ENCODE data around the gene SLC17A8.

The SLC17A8 gene

DNA sequence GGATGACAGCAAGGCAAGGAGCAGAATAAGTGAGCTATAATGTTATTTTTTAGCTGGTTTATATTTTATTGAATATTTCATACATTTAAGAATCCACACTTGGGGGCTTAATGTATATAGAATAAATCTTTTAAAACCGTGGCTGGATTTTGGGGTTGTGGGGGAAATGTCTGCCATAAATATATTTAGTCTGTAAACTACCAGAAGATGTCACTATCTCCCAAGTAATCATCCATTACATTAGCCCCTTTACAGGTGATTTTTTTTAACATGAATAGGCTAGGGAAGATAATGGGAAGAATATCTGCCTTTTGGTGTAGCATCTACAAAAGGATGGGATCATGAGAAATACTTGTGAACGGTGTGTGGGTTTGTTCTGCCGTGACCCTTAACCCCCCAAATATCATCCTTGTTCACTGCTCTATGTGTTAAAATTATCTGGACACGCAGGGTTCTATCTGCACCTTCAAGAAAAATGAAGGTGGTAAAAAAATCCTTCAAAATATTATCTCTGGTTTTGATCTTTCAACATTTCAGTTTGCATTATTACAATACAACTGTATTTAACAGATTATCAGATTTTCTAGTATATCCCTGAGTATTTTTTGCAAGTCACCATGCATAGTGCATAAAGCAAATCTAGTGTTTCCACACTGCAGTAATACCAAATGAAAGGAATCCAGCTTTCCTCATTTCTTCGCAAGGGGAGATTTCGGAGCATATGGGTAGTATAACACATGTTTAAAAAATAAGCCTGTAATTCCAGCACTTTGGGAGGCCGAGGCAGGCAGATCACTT, 8.0 kb upstream of the SLC17A8 start:
- no peak overlapping the region for H3K4me3 Mint-ChIP-seq
- no peaks in the 10 kb centered on the region for H3K9me3 Mint-ChIP-seq
- no peaks in the 10 kb centered on the region for H3K36me3 Mint-ChIP-seq
- H3K27ac Mint-ChIP-seq = no peak overlapping the region
- H3K27me3 Mint-ChIP-seq = no peaks in the 10 kb centered on the region
- no peaks in the 10 kb centered on the region for H3K4me1 Mint-ChIP-seq

DNA sequence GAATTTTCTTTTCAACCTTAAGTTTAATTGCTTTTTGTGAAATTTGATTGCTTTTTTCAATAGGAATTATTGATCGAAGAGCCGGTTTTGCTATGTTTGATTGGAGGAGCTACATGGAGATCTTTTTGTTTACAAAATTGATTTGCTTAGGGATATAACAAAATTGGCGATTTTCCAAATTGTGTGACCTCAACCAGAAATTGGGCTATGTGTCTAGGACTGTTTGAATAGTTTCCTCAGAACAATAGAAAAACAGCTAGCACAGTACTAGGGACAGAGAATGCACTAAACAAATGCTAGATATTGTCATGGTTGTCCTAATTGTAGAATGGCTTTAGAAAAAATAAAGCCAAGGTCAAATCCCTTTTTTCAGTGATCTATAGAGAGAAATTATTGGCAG, 2.4 kb downstream of the SLC17A8 start:
- Mint-ChIP-seq H3K27me3 (peaks cover 9% of the 10 kb centered on the region), H3K9me3 (no peaks in the 10 kb centered on the region), H3K4me3 (no peak overlapping the region), H3K4me1 (no peaks in the 10 kb centered on the region), H3K36me3 (no peaks in the 10 kb centered on the region), H3K27ac (no peak overlapping the region)

DNA sequence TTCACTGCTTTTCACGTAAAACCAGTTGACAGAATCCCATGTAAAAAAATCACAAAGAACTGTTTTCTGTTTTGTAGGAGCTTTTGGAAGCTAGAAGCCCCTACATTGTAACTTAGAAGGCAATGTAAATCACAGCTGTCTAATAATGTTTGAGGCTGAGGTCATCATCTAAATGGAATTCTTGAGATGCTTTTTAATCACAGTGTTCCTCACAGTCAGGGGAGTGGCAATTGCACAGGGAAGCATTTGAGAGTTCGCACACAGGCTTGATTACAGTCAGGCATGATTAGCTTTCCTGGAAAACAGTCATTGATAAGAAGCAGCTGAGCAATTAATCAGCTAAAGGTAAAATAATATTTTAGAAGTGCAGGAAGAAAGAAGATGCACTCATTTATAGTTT, 2.9 kb downstream of the SLC17A8 start:
- no peaks in the 10 kb centered on the region for H3K4me1 Mint-ChIP-seq
- H3K36me3 Mint-ChIP-seq = no peaks in the 10 kb centered on the region
- no peak overlapping the region for H3K27ac Mint-ChIP-seq
- H3K4me3 Mint-ChIP-seq = no peak overlapping the region
- no peaks in the 10 kb centered on the region for H3K9me3 Mint-ChIP-seq
- H3K27me3 Mint-ChIP-seq = peaks cover 9% of the 10 kb centered on the region

DNA sequence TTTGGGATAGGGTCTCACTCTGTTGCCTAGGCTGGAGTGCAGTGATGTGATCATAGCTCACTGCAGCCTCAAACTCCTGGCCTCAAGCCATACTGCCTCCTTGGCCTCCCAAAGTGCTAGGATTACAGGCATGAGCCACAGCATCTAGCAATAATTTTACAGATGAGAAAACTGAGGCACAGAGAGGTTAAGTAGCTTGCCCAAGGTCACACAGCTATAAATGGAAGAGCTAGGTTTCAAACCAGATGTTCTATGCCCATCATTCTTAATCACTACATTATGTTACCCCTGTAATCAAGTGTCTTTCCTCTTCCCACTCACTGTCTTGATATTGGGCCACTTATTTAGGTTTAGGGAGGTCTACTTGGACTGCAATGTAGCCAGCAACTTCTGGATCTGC, 3.6 kb downstream of the SLC17A8 start:
- Mint-ChIP-seq H3K27ac (no peak overlapping the region), H3K36me3 (no peaks in the 10 kb centered on the region), H3K4me1 (no peaks in the 10 kb centered on the region), H3K27me3 (peaks cover 9% of the 10 kb centered on the region), H3K9me3 (no peaks in the 10 kb centered on the region), H3K4me3 (no peak overlapping the region)

DNA sequence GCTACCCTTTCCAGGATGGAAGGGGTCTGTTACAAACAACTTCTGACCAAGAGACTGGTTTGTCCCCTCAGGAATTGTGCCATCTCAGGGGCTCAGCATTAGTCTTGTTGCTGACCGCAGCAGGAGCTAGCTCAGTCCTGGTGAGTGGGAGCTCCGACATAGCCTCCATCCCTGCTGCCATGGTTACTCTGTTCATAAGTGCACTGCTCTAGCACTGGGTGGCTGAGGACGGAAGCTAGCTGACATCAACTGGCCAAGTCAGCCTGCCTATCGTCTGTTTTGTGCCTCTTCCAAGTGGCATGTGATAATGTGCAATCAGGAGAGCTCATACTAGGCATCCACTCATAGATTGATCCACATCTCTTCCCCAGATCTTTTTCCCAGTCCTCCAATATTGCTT, 7.5 kb downstream of the SLC17A8 start:
- H3K9me3 Mint-ChIP-seq = no peaks in the 10 kb centered on the region
- H3K36me3 Mint-ChIP-seq = no peaks in the 10 kb centered on the region
- no peaks in the 10 kb centered on the region for H3K4me1 Mint-ChIP-seq

DNA sequence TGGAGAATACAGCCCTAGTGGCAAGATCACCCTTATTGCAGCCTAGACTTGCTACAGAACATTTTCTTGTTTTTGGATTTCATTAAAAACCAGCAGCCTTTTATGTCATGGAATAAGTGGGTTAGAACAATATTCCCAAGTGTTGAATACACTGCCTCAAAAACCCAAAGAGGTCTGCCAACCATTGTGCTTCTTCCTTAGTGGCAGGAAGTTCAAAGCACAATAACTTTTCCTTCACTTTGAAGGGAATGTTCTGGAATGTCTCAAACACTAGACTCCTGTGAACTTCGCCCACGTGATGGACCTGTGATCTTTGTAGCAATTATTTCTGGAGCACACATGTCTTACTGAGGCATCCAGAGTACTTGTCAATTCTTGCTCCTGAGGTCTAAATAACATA, 8.5 kb downstream of the SLC17A8 start:
- H3K4me1 Mint-ChIP-seq = no peaks in the 10 kb centered on the region
- peaks cover 10% of the 10 kb centered on the region for H3K27me3 Mint-ChIP-seq
- peaks cover 4% of the 10 kb centered on the region for H3K9me3 Mint-ChIP-seq
- H3K27ac Mint-ChIP-seq = no peak overlapping the region
- H3K36me3 Mint-ChIP-seq = no peaks in the 10 kb centered on the region
- no peak overlapping the region for H3K4me3 Mint-ChIP-seq

More for the DNA sequence above, 7.5 kb downstream of the SLC17A8 start:
- Mint-ChIP-seq H3K4me3 (no peak overlapping the region), H3K27ac (no peak overlapping the region), H3K27me3 (peaks cover 10% of the 10 kb centered on the region)

DNA sequence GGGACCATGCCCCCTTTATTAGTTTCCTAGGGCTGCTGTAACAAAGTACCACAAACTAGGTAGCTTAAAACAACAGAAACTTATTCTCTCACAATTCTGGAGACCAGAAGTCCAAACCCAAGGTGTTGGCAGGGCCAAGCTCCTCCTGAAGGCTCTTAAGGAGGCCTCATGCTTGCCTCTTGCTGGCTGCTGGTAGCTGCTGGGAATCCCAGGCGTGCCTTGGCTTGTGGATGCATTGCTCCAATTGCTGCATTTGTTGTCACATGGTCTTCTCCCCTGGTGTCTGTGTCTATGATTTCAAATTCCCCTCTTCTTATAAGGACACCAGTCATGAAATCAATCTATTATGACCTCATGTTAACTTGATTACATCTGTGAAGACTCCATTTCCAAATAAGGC, 11.2 kb downstream of the SLC17A8 start:
- H3K4me1 Mint-ChIP-seq = no peaks in the 10 kb centered on the region
- no peak overlapping the region for H3K27ac Mint-ChIP-seq
- peaks cover 2% of the 10 kb centered on the region for H3K27me3 Mint-ChIP-seq
- no peaks in the 10 kb centered on the region for H3K36me3 Mint-ChIP-seq
- H3K9me3 Mint-ChIP-seq = peaks cover 4% of the 10 kb centered on the region
- no peak overlapping the region for H3K4me3 Mint-ChIP-seq

DNA sequence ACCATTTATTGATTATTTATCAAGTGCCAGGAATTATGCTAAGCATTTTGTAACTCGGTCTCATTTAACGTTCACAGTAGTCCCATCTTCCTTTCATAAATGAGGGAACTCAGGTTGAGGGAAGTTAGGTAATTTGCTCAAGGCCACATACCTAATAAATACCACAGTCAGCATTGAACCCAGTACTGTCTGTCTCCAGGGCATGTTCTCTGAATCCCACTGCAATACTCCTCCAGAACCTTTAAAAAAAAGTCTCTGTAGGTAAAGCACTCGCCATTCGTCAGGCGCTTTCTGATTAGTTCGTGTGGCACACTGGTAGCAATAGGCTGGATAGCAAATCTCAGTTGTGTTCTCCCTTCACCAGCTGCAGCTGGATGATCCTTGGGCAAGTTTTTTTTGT, 14.3 kb downstream of the SLC17A8 start:
- H3K36me3 Mint-ChIP-seq = no peaks in the 10 kb centered on the region
- H3K9me3 Mint-ChIP-seq = peaks cover 4% of the 10 kb centered on the region
- no peak overlapping the region for H3K27ac Mint-ChIP-seq
- no peaks in the 10 kb centered on the region for H3K4me1 Mint-ChIP-seq
- no peak overlapping the region for H3K4me3 Mint-ChIP-seq
- peaks cover 2% of the 10 kb centered on the region for H3K27me3 Mint-ChIP-seq

DNA sequence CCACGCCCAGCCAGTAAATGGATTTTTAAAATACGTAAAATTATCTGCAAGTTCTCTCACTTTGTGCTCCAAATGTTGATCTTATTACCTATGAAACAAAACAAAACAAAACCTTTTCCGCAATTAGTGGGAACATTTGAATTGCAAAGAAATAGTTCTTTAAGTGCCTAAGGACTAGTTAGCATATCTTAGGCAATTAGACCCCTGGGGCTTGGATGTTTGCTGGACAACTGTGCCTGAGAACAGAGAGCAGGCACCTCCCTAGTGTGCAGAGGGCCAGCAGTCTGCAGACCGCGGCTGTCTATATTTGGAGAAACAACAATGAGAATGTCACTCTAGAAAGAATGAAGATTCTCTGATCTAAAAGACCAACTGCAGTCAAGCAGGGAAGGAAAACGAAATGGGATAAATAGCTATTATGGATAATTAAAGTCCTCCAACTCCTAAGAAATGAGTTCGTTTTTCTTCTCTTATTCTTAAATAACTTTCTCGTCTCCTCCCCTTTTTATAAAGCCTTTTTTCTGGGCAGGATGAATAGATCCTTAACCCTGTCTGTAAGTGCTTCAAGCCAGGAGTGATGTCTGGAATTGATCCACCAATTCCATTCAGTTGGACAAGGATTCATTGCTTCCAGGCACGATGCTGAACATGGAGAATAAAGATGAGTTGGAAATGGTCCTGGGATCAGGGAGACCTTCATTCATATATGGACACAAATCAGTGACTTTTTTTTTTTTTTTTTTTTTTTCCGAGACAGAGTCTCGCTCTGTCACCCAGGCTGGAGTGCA, 16.2 kb downstream of the SLC17A8 start:
- no peak overlapping the region for H3K4me3 Mint-ChIP-seq

DNA sequence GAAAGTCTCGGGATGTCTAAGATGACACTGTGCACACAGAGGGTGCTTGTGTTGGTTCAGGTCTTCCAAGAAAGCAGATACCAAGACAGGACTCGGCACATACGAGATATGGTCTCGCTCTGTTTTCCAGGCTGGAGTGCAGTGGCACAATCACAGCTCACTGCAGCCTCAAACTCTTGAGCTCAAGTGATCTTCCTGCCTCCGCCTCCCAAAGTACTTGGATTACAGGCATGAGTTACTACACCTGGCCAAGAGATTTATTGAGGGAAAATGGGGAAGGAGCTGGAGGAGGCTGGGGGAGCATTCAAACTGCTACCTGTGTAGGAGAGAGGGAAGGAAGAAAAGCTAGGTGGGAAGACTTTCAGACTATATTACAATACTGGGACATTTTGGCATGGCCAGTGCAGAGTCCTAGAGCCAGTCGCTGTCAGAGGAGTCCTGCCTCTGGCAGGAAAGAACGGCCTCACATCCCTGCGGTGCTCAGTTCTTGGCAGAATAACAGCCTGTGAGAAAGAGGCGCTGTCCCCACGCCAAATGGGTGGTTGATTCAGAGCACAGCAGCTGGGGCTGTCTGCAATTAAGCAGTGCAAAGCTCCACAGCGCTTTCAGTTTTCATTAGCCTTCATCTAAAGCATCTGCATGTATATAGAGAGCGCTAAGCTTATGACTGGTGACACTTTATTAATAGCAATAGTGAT, 18.3 kb downstream of the SLC17A8 start:
- no peak overlapping the region for H3K4me3 Mint-ChIP-seq
- H3K9me3 Mint-ChIP-seq = no peaks in the 10 kb centered on the region
- no peaks in the 10 kb centered on the region for H3K27me3 Mint-ChIP-seq
- H3K27ac Mint-ChIP-seq = no peak overlapping the region
- H3K4me1 Mint-ChIP-seq = no peaks in the 10 kb centered on the region
- H3K36me3 Mint-ChIP-seq = no peaks in the 10 kb centered on the region

More for the DNA sequence above, 16.2 kb downstream of the SLC17A8 start:
- no peaks in the 10 kb centered on the region for H3K36me3 Mint-ChIP-seq
- peaks cover 2% of the 10 kb centered on the region for H3K27me3 Mint-ChIP-seq
- no peaks in the 10 kb centered on the region for H3K4me1 Mint-ChIP-seq
- H3K27ac Mint-ChIP-seq = no peak overlapping the region
- H3K9me3 Mint-ChIP-seq = peaks cover 4% of the 10 kb centered on the region

DNA sequence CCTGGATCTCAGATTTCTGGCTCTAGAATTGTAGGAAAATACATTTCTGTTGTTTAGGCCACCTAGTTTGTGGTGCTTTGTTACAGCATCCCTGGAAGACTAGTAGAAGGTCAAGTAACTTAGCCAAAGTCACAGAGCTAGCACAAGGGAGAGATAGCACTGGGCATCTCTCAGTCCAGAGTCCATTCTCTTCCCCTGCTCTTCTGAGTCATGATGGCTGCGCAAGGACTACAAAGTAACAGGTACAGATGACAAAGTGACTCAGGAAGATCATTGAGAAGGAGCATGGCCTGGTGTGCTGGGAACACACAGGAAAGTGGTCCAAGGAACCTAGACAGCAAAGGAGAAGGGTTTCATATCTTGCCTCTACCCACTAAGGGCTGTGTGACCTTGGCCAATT, 19.3 kb downstream of the SLC17A8 start:
- Mint-ChIP-seq H3K9me3 (no peaks in the 10 kb centered on the region), H3K27ac (no peak overlapping the region), H3K27me3 (no peaks in the 10 kb centered on the region), H3K4me3 (no peak overlapping the region), H3K36me3 (no peaks in the 10 kb centered on the region), H3K4me1 (no peaks in the 10 kb centered on the region)

DNA sequence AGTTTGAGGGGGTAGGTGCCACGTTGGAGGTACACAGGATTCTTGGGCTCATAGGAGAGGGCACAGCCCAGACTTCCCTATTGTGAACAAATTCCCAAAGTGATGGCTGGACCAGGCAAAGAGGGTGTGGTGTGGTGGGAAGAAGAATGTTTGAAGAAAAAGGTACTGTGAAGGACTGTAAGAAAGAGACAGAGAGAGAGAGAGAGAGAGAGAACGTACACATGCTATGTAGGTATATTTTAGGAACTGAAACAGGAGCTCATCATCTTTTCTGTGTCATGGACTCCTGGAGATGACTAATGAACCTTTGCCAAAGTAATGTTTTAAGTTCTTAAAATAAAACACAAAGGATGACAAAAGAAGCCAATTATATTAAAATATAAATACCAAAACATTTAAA, 24.5 kb downstream of the SLC17A8 start:
- Mint-ChIP-seq H3K4me1 (no peaks in the 10 kb centered on the region), H3K27ac (no peak overlapping the region), H3K9me3 (no peaks in the 10 kb centered on the region), H3K4me3 (no peak overlapping the region), H3K27me3 (no peaks in the 10 kb centered on the region), H3K36me3 (no peaks in the 10 kb centered on the region)

DNA sequence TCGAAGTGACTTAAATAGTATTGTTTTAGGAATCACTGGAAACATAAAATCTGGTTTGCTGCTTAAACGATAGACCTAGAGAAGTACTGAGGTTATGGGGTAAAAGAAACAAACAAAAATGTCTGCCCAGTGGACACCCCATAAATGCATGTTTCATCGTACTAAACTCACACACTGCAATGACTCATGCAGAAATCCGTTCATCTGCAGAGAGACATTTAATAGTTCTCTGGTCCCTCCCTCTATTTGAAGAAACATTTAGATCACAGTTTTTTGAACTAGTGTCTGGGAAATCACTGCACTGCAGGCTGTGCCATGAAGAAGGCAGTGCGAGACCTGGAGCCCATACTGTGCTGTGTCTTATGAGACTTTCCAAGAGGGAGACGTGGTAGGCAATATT, 25.5 kb downstream of the SLC17A8 start:
- Mint-ChIP-seq H3K27ac (no peak overlapping the region), H3K4me1 (no peaks in the 10 kb centered on the region), H3K4me3 (no peak overlapping the region), H3K27me3 (no peaks in the 10 kb centered on the region), H3K9me3 (no peaks in the 10 kb centered on the region), H3K36me3 (no peaks in the 10 kb centered on the region)

DNA sequence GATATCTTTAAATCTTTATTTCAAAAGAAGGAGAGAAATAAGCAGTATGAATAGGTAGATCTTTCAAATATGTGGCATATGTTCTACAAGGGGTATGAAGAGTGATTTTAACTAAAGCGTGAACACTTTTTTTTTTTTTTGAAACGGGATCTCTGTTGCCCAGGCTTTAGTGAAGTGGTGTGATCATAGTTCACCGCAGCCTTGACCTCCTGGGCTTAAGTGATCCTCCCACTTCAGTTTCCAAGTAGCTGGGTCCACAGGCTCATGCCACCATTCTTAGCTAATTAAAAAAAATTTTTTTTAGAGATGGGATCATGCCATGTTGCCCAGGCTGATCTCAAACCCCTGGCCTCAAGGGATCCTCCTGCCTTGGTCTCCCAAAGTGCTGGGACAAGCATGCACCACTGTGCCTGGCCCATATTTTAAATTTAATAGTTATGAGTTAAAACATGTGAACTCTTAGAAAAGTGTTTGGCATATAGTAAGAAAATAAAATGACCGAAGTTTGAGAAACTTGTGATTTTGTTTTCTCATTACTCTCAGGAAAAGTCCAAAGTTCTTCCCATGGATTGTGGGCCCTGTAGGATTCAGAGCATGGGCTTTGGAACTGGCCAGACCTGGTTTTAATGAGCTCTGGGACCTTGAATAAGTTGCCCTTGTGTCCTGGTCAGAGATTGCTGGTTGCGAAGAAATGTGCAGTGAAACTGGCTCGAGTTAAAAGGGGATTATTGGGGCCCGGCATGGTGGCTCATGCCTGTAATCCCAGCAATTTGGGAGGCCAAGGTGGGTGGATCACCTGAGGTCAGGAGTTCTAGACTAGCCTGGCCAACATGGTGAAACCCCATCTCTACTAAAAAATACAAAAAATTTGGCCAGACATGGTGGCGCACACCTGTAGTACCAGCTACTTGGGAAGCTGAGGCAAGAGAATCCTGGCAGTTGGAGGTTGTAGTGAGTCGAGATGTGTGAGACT, 27.0 kb downstream of the SLC17A8 start:
- Mint-ChIP-seq H3K4me3 (no peak overlapping the region), H3K4me1 (no peaks in the 10 kb centered on the region), H3K36me3 (no peaks in the 10 kb centered on the region), H3K27ac (no peak overlapping the region), H3K27me3 (no peaks in the 10 kb centered on the region), H3K9me3 (no peaks in the 10 kb centered on the region)

DNA sequence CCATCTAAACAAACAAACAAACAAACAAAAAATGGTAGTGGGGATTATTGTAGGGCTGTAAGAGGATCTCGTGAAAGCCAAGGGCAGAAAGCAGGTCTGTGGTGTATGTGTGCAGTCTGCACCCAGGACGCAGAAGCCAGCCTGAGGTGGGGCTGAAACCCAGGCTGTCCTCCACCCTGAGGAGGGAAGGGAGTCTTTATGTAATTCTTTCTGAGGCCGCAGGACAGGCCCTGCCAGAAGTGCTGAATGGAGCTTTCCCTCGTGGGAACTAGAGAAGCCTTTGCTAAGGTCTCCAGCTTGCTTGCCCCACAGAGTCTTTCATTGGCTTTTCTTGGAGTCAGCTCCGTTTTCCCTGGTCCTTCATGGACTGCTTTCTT, 27.7 kb downstream of the SLC17A8 start:
- H3K27me3 Mint-ChIP-seq = no peaks in the 10 kb centered on the region
- no peak overlapping the region for H3K4me3 Mint-ChIP-seq
- H3K9me3 Mint-ChIP-seq = no peaks in the 10 kb centered on the region
- no peaks in the 10 kb centered on the region for H3K4me1 Mint-ChIP-seq
- H3K27ac Mint-ChIP-seq = no peak overlapping the region
- no peaks in the 10 kb centered on the region for H3K36me3 Mint-ChIP-seq
